HEK293 (cell line): ENCODE data around the gene TDP1.

Source experiments
- HOXC10 ChIP-seq: sonication (generic); formaldehyde crosslinking; IDR thresholded peaks from 2 replicates; pipeline ENCODE4 v1.8.1; 2023; ENCODE audit warnings: mild to moderate bottlenecking, missing genetic modification reagents
- KLF10 ChIP-seq: fragments of 450-650 bp; IDR thresholded peaks from 2 replicates; pipeline ENCODE4 v1.5.1; 2018; ENCODE audit warnings: missing biosample characterization, mild to moderate bottlenecking, missing genetic modification characterization
- KLF16 ChIP-seq: fragments of 450-650 bp; formaldehyde crosslinking; IDR thresholded peaks from 2 replicates; pipeline ENCODE4 v1.5.1; 2017; ENCODE audit warnings: missing biosample characterization, missing genetic modification characterization
- KLF8 ChIP-seq: fragments of 450-650 bp; formaldehyde crosslinking; IDR thresholded peaks from 2 replicates; pipeline ENCODE4 v1.5.1; 2016; ENCODE audit warnings: missing biosample characterization, missing genetic modification characterization
- KLF9 ChIP-seq: fragments of 450-650 bp; formaldehyde crosslinking; IDR thresholded peaks from 2 replicates; pipeline ENCODE4 v1.5.1; 2016; ENCODE audit warnings: missing biosample characterization, missing genetic modification characterization, low read depth
- PATZ1 ChIP-seq: fragments of 450-650 bp; formaldehyde crosslinking; IDR thresholded peaks from 2 replicates; pipeline ENCODE4 v1.5.1; 2016; ENCODE audit warnings: missing biosample characterization, missing genetic modification characterization
- SCRT1 ChIP-seq: fragments of 450-650 bp; formaldehyde crosslinking; IDR thresholded peaks from 2 replicates; pipeline ENCODE4 v1.5.1; 2016; ENCODE audit warnings: missing biosample characterization, missing genetic modification characterization, borderline replicate concordance
- SP2 ChIP-seq: fragments of 450-650 bp; formaldehyde crosslinking; IDR thresholded peaks from 2 replicates; pipeline ENCODE4 v1.5.1; 2016; ENCODE audit warnings: missing biosample characterization, missing genetic modification characterization
- SP7 ChIP-seq: fragments of 450-650 bp; formaldehyde crosslinking; IDR thresholded peaks from 2 replicates; pipeline ENCODE4 v1.5.1; 2016; ENCODE audit warnings: missing biosample characterization, missing genetic modification characterization
- ZBTB17 ChIP-seq: fragments of 450-650 bp; formaldehyde crosslinking; IDR thresholded peaks from 2 replicates; pipeline ENCODE4 v1.5.1; 2016; ENCODE audit warnings: missing biosample characterization, missing genetic modification characterization
- ZBTB8A ChIP-seq: fragments of 450-650 bp; formaldehyde crosslinking; IDR thresholded peaks from 2 replicates; pipeline ENCODE4 v1.5.1; 2016; ENCODE audit warnings: missing biosample characterization, missing genetic modification characterization
- ZEB2 ChIP-seq: fragments of 450-650 bp; formaldehyde crosslinking; IDR thresholded peaks from 2 replicates; pipeline ENCODE4 v1.5.1; 2016; ENCODE audit warnings: missing biosample characterization, missing genetic modification characterization
- ZFHX2 ChIP-seq: fragments of 450-650 bp; formaldehyde crosslinking; conservative IDR thresholded peaks from 2 replicates; pipeline ENCODE4 v1.5.1; 2016; ENCODE audit warnings: missing biosample characterization, missing genetic modification characterization
- ZFP69B ChIP-seq: fragments of 450-650 bp; formaldehyde crosslinking; IDR thresholded peaks from 2 replicates; pipeline ENCODE4 v1.5.1; 2016; ENCODE audit warnings: missing biosample characterization, missing genetic modification characterization
- ZNF133 ChIP-seq: fragments of 450-650 bp; formaldehyde crosslinking; IDR thresholded peaks from 2 replicates; pipeline ENCODE4 v1.5.1; 2016; ENCODE audit warnings: missing biosample characterization, missing genetic modification characterization
- ZNF146 ChIP-seq: fragments of 450-650 bp; formaldehyde crosslinking; IDR thresholded peaks from 2 replicates; pipeline ENCODE4 v1.5.1; 2016; ENCODE audit warnings: missing biosample characterization, missing genetic modification characterization
- ZNF155 ChIP-seq: fragments of 450-650 bp; formaldehyde crosslinking; IDR thresholded peaks from 2 replicates; pipeline ENCODE4 v1.5.1; 2016; ENCODE audit warnings: missing biosample characterization, missing genetic modification characterization
- ZNF2 ChIP-seq: fragments of 450-650 bp; formaldehyde crosslinking; IDR thresholded peaks from 2 replicates; pipeline ENCODE4 v1.5.1; 2016; ENCODE audit warnings: missing biosample characterization, missing genetic modification characterization
- ZNF24 ChIP-seq: fragments of 450-650 bp; formaldehyde crosslinking; IDR thresholded peaks from 2 replicates; pipeline ENCODE4 v1.5.1; 2016; ENCODE audit warnings: missing biosample characterization, missing genetic modification characterization
- ZNF302 ChIP-seq: fragments of 450-650 bp; formaldehyde crosslinking; IDR thresholded peaks from 2 replicates; pipeline ENCODE4 v1.5.1; 2016; ENCODE audit warnings: missing biosample characterization, missing genetic modification characterization, low read depth
- ZNF391 ChIP-seq: fragments of 450-650 bp; formaldehyde crosslinking; IDR thresholded peaks from 2 replicates; pipeline ENCODE4 v1.5.1; 2016; ENCODE audit warnings: low read depth, missing biosample characterization, missing genetic modification characterization, borderline replicate concordance
- ZNF501 ChIP-seq: fragments of 450-650 bp; formaldehyde crosslinking; IDR thresholded peaks from 2 replicates; pipeline ENCODE4 v1.5.1; 2016; ENCODE audit warnings: missing biosample characterization, missing genetic modification characterization
- ZNF580 ChIP-seq: fragments of 450-650 bp; formaldehyde crosslinking; IDR thresholded peaks from 2 replicates; pipeline ENCODE4 v1.5.1; 2016; ENCODE audit warnings: missing biosample characterization, missing genetic modification characterization
- ZNF600 ChIP-seq: fragments of 450-650 bp; formaldehyde crosslinking; IDR thresholded peaks from 2 replicates; pipeline ENCODE4 v1.5.1; 2016; ENCODE audit warnings: missing biosample characterization, missing genetic modification characterization
- ZNF660 ChIP-seq: fragments of 450-650 bp; IDR thresholded peaks from 2 replicates; pipeline ENCODE4 v1.5.1; 2018; ENCODE audit warnings: missing biosample characterization, mild to moderate bottlenecking, missing genetic modification characterization
- ZNF76 ChIP-seq: fragments of 450-650 bp; formaldehyde crosslinking; IDR thresholded peaks from 2 replicates; pipeline ENCODE4; 2016; ENCODE audit warnings: low read depth, missing biosample characterization, missing genetic modification characterization, borderline replicate concordance
- ZNF785 ChIP-seq: fragments of 450-650 bp; formaldehyde crosslinking; IDR thresholded peaks from 2 replicates; pipeline ENCODE4 v1.5.1; 2016; ENCODE audit warnings: missing biosample characterization, missing genetic modification characterization
- ZXDB ChIP-seq: fragments of 450-650 bp; formaldehyde crosslinking; IDR thresholded peaks from 2 replicates; pipeline ENCODE4 v1.5.1; 2016; ENCODE audit warnings: missing biosample characterization, missing genetic modification characterization
- TF ChIP-seq, protein P1 (sequence below): fragments of 450-650 bp; formaldehyde crosslinking; optimal IDR thresholded peaks from 2 replicates; pipeline ENCODE3; 2016; ENCODE audit warnings: missing biosample characterization, mild to moderate bottlenecking, missing genetic modification characterization
- TF ChIP-seq, protein P2 (sequence below): sonication (generic); formaldehyde crosslinking; IDR thresholded peaks from 2 replicates; pipeline ENCODE4 v1.8.1; 2022; ENCODE audit warnings: mild to moderate bottlenecking, moderate library complexity, missing genetic modification reagents
- TF ChIP-seq, protein P3 (sequence below): fragments of 450-650 bp; formaldehyde crosslinking; IDR thresholded peaks from 2 replicates; pipeline ENCODE4 v1.5.1; 2017; ENCODE audit warnings: missing biosample characterization, mild to moderate bottlenecking, missing genetic modification characterization, moderate library complexity
- TF ChIP-seq, protein P4 (sequence below): fragments of 450-650 bp; formaldehyde crosslinking; IDR thresholded peaks from 2 replicates; pipeline ENCODE4 v1.5.1; 2017; ENCODE audit warnings: missing biosample characterization, missing genetic modification characterization

Gene TDP1

GRCh38 chr14:90060312-90060964 is 104.7 kb downstream of the TDP1 start (continued):
- TF ChIP-seq ZNF391 (tag by site-specific recombination) (peak; percentile 45; the same call in 1 of the 2 replicates), KLF16 (tag by site-specific recombination) (peak; percentile 65; the same call in 1 of the 2 replicates), ZNF133 (tag by site-specific recombination) (peak; percentile 14; the same call in 1 of the 2 replicates), SP2 (peak; percentile 86), ZBTB8A (tag by site-specific recombination) (peak; percentile 86), ZNF785 (tag by site-specific recombination) (no peak; the same call in 1 of the 2 replicates), ZNF146 (tag by site-specific recombination) (no peak), ZNF501 (tag by site-specific recombination) (0 out of 2 replicates have a peak, but pooled peaks have one; percentile 46), SP7 (tag by site-specific recombination) (peak; percentile 63), ZNF600 (tag by site-specific recombination) (peak; percentile 98), ZEB2 (tag by site-specific recombination) (peak; percentile 81; the same call in 1 of the 2 replicates), KLF8 (tag by site-specific recombination) (peak; percentile 88; the same call in 1 of the 2 replicates), SCRT1 (tag by site-specific recombination) (0 out of 2 replicates have a peak, but pooled peaks have one; percentile 74), HOXC10 (peak; percentile 75; the same call in 1 of the 2 replicates), ZNF155 (no peak), ZNF580 (tag by site-specific recombination) (0 out of 2 replicates have a peak, but pooled peaks have one; percentile 9), KLF9 (peak; percentile 57), ZFHX2 (tag by site-specific recombination) (peak; percentile 99), PATZ1 (tag by site-specific recombination) (peak; percentile 82), ZBTB17 (tag by site-specific recombination) (peak; percentile 98), ZNF24 (peak; percentile 57; the same call in 1 of the 2 replicates), ZXDB (tag by site-specific recombination) (0 out of 2 replicates have a peak, but pooled peaks have one; percentile 53), ZNF302 (tag by site-specific recombination) (no peak), ZFP69B (0 out of 2 replicates have a peak, but pooled peaks have one; percentile 52), KLF10 (tag by site-specific recombination) (peak; percentile 25; the same call in 1 of the 2 replicates), ZNF76 (tag by site-specific recombination) (peak; percentile 44; the same call in 1 of the 2 replicates), ZNF2 (tag by site-specific recombination) (peak; percentile 56; the same call in 1 of the 2 replicates), ZNF660 (tag by site-specific recombination) (peak; percentile 94)
- TF ChIP-seq, protein P1, sequence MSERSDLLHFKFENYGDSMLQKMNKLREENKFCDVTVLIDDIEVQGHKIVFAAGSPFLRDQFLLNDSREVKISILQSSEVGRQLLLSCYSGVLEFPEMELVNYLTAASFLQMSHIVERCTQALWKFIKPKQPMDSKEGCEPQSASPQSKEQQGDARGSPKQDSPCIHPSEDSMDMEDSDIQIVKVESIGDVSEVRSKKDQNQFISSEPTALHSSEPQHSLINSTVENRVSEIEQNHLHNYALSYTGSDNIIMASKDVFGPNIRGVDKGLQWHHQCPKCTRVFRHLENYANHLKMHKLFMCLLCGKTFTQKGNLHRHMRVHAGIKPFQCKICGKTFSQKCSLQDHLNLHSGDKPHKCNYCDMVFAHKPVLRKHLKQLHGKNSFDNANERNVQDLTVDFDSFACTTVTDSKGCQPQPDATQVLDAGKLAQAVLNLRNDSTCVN = peak; percentile 98
- TF ChIP-seq, protein P2, sequence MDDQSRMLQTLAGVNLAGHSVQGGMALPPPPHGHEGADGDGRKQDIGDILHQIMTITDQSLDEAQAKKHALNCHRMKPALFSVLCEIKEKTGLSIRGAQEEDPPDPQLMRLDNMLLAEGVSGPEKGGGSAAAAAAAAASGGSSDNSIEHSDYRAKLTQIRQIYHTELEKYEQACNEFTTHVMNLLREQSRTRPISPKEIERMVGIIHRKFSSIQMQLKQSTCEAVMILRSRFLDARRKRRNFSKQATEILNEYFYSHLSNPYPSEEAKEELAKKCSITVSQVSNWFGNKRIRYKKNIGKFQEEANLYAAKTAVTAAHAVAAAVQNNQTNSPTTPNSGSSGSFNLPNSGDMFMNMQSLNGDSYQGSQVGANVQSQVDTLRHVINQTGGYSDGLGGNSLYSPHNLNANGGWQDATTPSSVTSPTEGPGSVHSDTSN = peak; percentile 78; the same call in 1 of the 2 replicates
- TF ChIP-seq, protein P3, sequence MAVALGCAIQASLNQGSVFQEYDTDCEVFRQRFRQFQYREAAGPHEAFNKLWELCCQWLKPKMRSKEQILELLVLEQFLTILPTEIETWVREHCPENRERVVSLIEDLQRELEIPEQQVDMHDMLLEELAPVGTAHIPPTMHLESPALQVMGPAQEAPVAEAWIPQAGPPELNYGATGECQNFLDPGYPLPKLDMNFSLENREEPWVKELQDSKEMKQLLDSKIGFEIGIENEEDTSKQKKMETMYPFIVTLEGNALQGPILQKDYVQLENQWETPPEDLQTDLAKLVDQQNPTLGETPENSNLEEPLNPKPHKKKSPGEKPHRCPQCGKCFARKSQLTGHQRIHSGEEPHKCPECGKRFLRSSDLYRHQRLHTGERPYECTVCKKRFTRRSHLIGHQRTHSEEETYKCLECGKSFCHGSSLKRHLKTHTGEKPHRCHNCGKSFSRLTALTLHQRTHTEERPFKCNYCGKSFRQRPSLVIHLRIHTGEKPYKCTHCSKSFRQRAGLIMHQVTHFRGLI (tag by site-specific recombination) = peak; percentile 57
- TF ChIP-seq, protein P4, sequence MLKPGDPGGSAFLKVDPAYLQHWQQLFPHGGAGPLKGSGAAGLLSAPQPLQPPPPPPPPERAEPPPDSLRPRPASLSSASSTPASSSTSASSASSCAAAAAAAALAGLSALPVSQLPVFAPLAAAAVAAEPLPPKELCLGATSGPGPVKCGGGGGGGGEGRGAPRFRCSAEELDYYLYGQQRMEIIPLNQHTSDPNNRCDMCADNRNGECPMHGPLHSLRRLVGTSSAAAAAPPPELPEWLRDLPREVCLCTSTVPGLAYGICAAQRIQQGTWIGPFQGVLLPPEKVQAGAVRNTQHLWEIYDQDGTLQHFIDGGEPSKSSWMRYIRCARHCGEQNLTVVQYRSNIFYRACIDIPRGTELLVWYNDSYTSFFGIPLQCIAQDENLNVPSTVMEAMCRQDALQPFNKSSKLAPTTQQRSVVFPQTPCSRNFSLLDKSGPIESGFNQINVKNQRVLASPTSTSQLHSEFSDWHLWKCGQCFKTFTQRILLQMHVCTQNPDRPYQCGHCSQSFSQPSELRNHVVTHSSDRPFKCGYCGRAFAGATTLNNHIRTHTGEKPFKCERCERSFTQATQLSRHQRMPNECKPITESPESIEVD (tag by site-specific recombination) = no peak
